ENCODE data around the gene CCSER2. TPM values are rescaled to one million over a fixed set of nuclear protein-coding genes. Genes with fewer than 3 reads are reported as not detected.

Gene CCSER2
- polyA plus RNA-seq, 1 donor (not counting 4 experiments of a cell fraction or from before 2014, with no cell fraction given) = 26.7 TPM

GRCh38 chr10:84392181-84392580, 63.8 kb downstream of the CCSER2 start:
- dilution Hi-C loops (cut with MboI; ENCODE audit: extremely low pct_ligation_motif_present, low sequenced_read_pairs) = no loop called here
- no peak overlapping the region for H3K9ac ChIP-seq (ENCODE audit: control insufficient read depth, extremely low read depth, insufficient read depth, low read length)
- DNase-seq (ENCODE audit: low read depth, low spot score) = no peak
- H3K27me3 ChIP-seq (ENCODE audit: control insufficient read depth, extremely low read depth, insufficient read depth, low read length) = no peaks in the 10 kb centered on the region
- no peak overlapping the region for H2AFZ ChIP-seq (ENCODE audit: control insufficient read depth, low read length)
- H4K20me1 ChIP-seq (ENCODE audit: control insufficient read depth, extremely low read depth, insufficient read depth, low read length) = no peaks in the 10 kb centered on the region
- H3K27ac ChIP-seq (ENCODE audit: control insufficient read depth, insufficient read depth, low read length) = no peak overlapping the region
- peaks cover 24% of the 10 kb centered on the region for H3K79me2 ChIP-seq (ENCODE audit: control insufficient read depth, insufficient read depth, low read length)
- peaks cover 3% of the 10 kb centered on the region for H3K9me1 ChIP-seq (ENCODE audit: control insufficient read depth, extremely low read depth, insufficient read depth, low read length)
- peaks cover 0 to 4% of the 10 kb centered on the region in 2 experiments for H3K36me3 ChIP-seq (ENCODE audit: control insufficient read depth in 2 of 2, extremely low read depth in 1 of 2, insufficient read depth in 2 of 2, low read length in 2 of 2)
- no peak for TF ChIP-seq CTCF (optimal IDR thresholded peaks at IDR 0.05 in 1 of 3, IDR thresholded peaks at IDR 0.05 in 1 of 3, conservative IDR thresholded peaks at IDR 0.05 in 1 of 3; ENCODE audit: extremely low read depth in 1 of 3, insufficient read depth in 2 of 3, low read length in 3 of 3)
- TF ChIP-seq EZH2 (IDR thresholded peaks at IDR 0.05; ENCODE audit: low read length) = no peak
- H3K4me2 ChIP-seq (ENCODE audit: control insufficient read depth, extremely low read depth, insufficient read depth, low read depth, low read length) = no peak overlapping the region
- H3K9me3 ChIP-seq (ENCODE audit: control insufficient read depth, low read depth, low read length) = no peaks in the 10 kb centered on the region
- H3K4me3 ChIP-seq (ENCODE audit: control insufficient read depth in 2 of 3, extremely low read depth in 1 of 3, insufficient read depth in 2 of 3, low read depth in 1 of 3, low read length in 3 of 3) = no peak overlapping the region
- FAIRE-seq = no peak
- no peaks in the 10 kb centered on the region for H3K4me1 ChIP-seq (ENCODE audit: control insufficient read depth, extremely low read depth, insufficient read depth, low read length)

- peaks cover 2% of the 10 kb centered on the region for H3K9me3 ChIP-seq (ENCODE audit: control insufficient read depth, low read depth, low read length)
- no peaks in the 10 kb centered on the region for H4K20me1 ChIP-seq (ENCODE audit: control insufficient read depth, extremely low read depth, insufficient read depth, low read length)
- H3K4me1 ChIP-seq (ENCODE audit: control insufficient read depth, extremely low read depth, insufficient read depth, low read length) = peaks cover 7% of the 10 kb centered on the region
- H3K4me3 ChIP-seq (ENCODE audit: control insufficient read depth in 2 of 3, extremely low read depth in 1 of 3, insufficient read depth in 2 of 3, low read depth in 1 of 3, low read length in 3 of 3) = no peak overlapping the region
- DNase-seq (ENCODE audit: low read depth, low spot score) = no peak
- no peak overlapping the region for H3K4me2 ChIP-seq (ENCODE audit: control insufficient read depth, extremely low read depth, insufficient read depth, low read depth, low read length)
- no peaks in the 10 kb centered on the region for H3K36me3 ChIP-seq (ENCODE audit: control insufficient read depth in 2 of 2, extremely low read depth in 1 of 2, insufficient read depth in 2 of 2, low read length in 2 of 2)
- FAIRE-seq = no peak
- no peak for TF ChIP-seq EZH2 (IDR thresholded peaks at IDR 0.05; ENCODE audit: low read length)
- no peak for TF ChIP-seq CTCF (optimal IDR thresholded peaks at IDR 0.05 in 1 of 3, IDR thresholded peaks at IDR 0.05 in 1 of 3, conservative IDR thresholded peaks at IDR 0.05 in 1 of 3; ENCODE audit: extremely low read depth in 1 of 3, insufficient read depth in 2 of 3, low read length in 3 of 3)
- no peak overlapping the region for H2AFZ ChIP-seq (ENCODE audit: control insufficient read depth, low read length)
- no peaks in the 10 kb centered on the region for H3K9me1 ChIP-seq (ENCODE audit: control insufficient read depth, extremely low read depth, insufficient read depth, low read length)
- no peaks in the 10 kb centered on the region for H3K27me3 ChIP-seq (ENCODE audit: control insufficient read depth, extremely low read depth, insufficient read depth, low read length)
- dilution Hi-C loops (cut with MboI; ENCODE audit: extremely low pct_ligation_motif_present, low sequenced_read_pairs) = no loop called here
- H3K27ac ChIP-seq (ENCODE audit: control insufficient read depth, insufficient read depth, low read length) = no peak overlapping the region
- H3K9ac ChIP-seq (ENCODE audit: control insufficient read depth, extremely low read depth, insufficient read depth, low read length) = no peak overlapping the region
- H3K79me2 ChIP-seq (ENCODE audit: control insufficient read depth, insufficient read depth, low read length) = peaks cover 27% of the 10 kb centered on the region
Measured at GRCh38 chr10:84395581-84395980, 67.2 kb downstream of the CCSER2 start.
